ENCODE measurements around the gene RPL19.

DNA sequence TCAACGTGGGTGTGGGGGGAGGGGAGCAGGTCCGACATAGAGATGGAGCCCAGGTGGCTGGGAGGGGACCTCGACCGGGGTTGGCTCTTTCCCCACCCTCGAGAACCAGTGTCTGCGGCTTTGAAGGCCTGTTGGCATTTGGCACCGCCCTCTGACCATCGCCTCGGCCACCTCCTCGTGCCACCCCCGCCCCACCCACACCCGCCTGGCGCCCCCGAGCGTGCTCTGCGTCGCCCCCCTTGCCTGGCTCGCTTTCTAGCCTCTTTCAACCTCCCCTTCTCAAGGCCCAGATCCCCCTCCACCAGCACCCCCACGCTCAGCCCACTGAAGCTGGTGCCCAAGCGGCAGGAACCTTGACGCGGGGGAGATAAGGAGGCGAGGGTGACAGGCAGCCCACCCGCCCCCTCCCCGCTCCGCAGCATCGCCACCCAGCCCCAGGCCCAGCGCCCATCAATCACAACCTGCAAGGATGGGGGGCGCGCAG lies 3.2 kb upstream of the RPL19 start:
- TF ChIP-seq POLR2AphosphoS5 (IDR thresholded peaks at IDR 0.05; ENCODE audit: borderline replicate concordance, low read depth, low read length) (no peak), EZH2 (IDR thresholded peaks at IDR 0.05) (no peak)

All from SK-N-MC (cell line).